HepG2 (cell line): ENCODE data around the gene ZNF627. TPM values are rescaled to one million over a fixed set of nuclear protein-coding genes. Genes with fewer than 3 reads are reported as not detected.

ENCODE experiments used
- AFF4 ChIP-seq: sonication (generic); formaldehyde crosslinking; IDR thresholded peaks from 2 replicates; pipeline ENCODE4 v1.4.0; 2020; ENCODE audit warnings: missing genetic modification reagents
- CBX1 ChIP-seq: IDR thresholded peaks from one replicate; pipeline ENCODE4 v1.6.1; 2016; ENCODE audit warnings: antibody characterized with exemption, low read depth
- CBX5 ChIP-seq: sonication (generic); formaldehyde crosslinking; IDR thresholded peaks from 2 replicates; pipeline ENCODE4 v1.4.0; 2020; ENCODE audit warnings: missing genetic modification reagents, borderline replicate concordance
- CENPX ChIP-seq: sonication (generic); formaldehyde crosslinking; IDR thresholded peaks from 2 replicates; pipeline ENCODE4 v1.9.0; 2021; ENCODE audit warnings: mild to moderate bottlenecking, missing genetic modification reagents, moderate library complexity
- HHEX ChIP-seq: IDR thresholded peaks from 2 replicates; pipeline ENCODE4 v1.6.1; 2016; ENCODE audit warnings: control low read depth
- MEIS2 ChIP-seq: sonication (generic); formaldehyde crosslinking; IDR thresholded peaks from 2 replicates; pipeline ENCODE4 v1.9.0; 2021; ENCODE audit warnings: mild to moderate bottlenecking, missing genetic modification reagents
- PBX2 ChIP-seq: IDR thresholded peaks from 2 replicates; pipeline ENCODE4 v1.6.1; 2016; ENCODE audit warnings: control low read depth
- PCBP1 ChIP-seq: fragments of 200-400 bp; formaldehyde crosslinking; IDR thresholded peaks from 2 replicates; pipeline ENCODE4 v1.6.1; 2017; ENCODE audit warnings: mild to moderate bottlenecking, low read depth, low read length, borderline replicate concordance
- SIX4 ChIP-seq: sonication (generic); formaldehyde crosslinking; IDR thresholded peaks from 2 replicates; pipeline ENCODE4 v1.4.0; 2020; ENCODE audit warnings: missing genetic modification reagents
- TIGD3 ChIP-seq: sonication (generic); formaldehyde crosslinking; IDR thresholded peaks from 2 replicates; pipeline ENCODE4 v1.5.1; 2020; ENCODE audit warnings: mild to moderate bottlenecking, missing genetic modification reagents, borderline replicate concordance
- TP53 ChIP-seq: sonication (generic); formaldehyde crosslinking; conservative IDR thresholded peaks from 2 replicates; pipeline ENCODE4 v1.4.0; 2020; ENCODE audit warnings: missing genetic modification reagents
- ZNF12 ChIP-seq: sonication (generic); formaldehyde crosslinking; IDR thresholded peaks from 2 replicates; pipeline ENCODE4 v1.5.0; 2020; ENCODE audit warnings: missing genetic modification reagents
- ZNF136 ChIP-seq: sonication (generic); formaldehyde crosslinking; IDR thresholded peaks from 2 replicates; pipeline ENCODE4 v1.8.1; 2022; ENCODE audit warnings: low read depth, mild to moderate bottlenecking, moderate library complexity, missing genetic modification reagents
- ZNF225 ChIP-seq: sonication (generic); formaldehyde crosslinking; IDR thresholded peaks from 2 replicates; pipeline ENCODE4 v1.4.0; 2020; ENCODE audit warnings: mild to moderate bottlenecking, missing genetic modification reagents
- ZNF260 ChIP-seq: sonication (generic); formaldehyde crosslinking; IDR thresholded peaks from 2 replicates; pipeline ENCODE4 v1.4.0; 2020; ENCODE audit warnings: missing genetic modification reagents, low read depth, mild to moderate bottlenecking, borderline replicate concordance
- ZNF317 ChIP-seq: sonication (generic); formaldehyde crosslinking; IDR thresholded peaks from 2 replicates; pipeline ENCODE4 v1.5.0; 2020; ENCODE audit warnings: mild to moderate bottlenecking, missing genetic modification reagents
- ZNF513 ChIP-seq: sonication (generic); formaldehyde crosslinking; conservative IDR thresholded peaks from 2 replicates; pipeline ENCODE4 v1.5.0; 2020; ENCODE audit warnings: missing genetic modification reagents
- ZNF562 ChIP-seq: sonication (generic); formaldehyde crosslinking; IDR thresholded peaks from 2 replicates; pipeline ENCODE4 v1.8.0; 2022; ENCODE audit warnings: missing genetic modification reagents, borderline replicate concordance
- ZNF619 ChIP-seq: sonication (generic); formaldehyde crosslinking; IDR thresholded peaks from 2 replicates; pipeline ENCODE4 v1.4.0; 2020; ENCODE audit warnings: mild to moderate bottlenecking, missing genetic modification reagents
- ZNF737 ChIP-seq: sonication (generic); formaldehyde crosslinking; IDR thresholded peaks from 2 replicates; pipeline ENCODE4 v1.5.0; 2020; ENCODE audit warnings: missing genetic modification reagents, mild to moderate bottlenecking, borderline replicate concordance
- ZNF790 ChIP-seq: sonication (generic); formaldehyde crosslinking; IDR thresholded peaks from 2 replicates; pipeline ENCODE4 v1.8.0; 2022; ENCODE audit warnings: missing genetic modification reagents, mild to moderate bottlenecking, borderline replicate concordance
- ZSCAN31 ChIP-seq: sonication (generic); formaldehyde crosslinking; IDR thresholded peaks from 2 replicates; pipeline ENCODE4 v1.5.0; 2020; ENCODE audit warnings: low read depth, mild to moderate bottlenecking, missing genetic modification reagents
- polyA plus RNA-seq, 8 experiments: library from polyadenylated mRNA; depleted of rRNA in 3 of 8; stranded (reverse) in 7 of 8; unstranded in 1 of 8; fragments of >200 nt; fragmentation: Illumina TruSeq in 4 of 8; extraction: Trizol in 4 of 8; gene quantifications; 2 replicates each; pipeline versions ENCODE4 v1.2.1 to v1.2.3, GENCODE V29; 2011 to 2016; ENCODE audit warnings: low read depth in 4 of 8, missing spikeins in 1 of 8, mixed read lengths in 1 of 8; ENCODE audit not compliant: insufficient read depth in 1 of 8
- total RNA-seq, 5 experiments: library from RNA; depleted of rRNA; stranded (reverse); fragments of >200 nt; fragmentation: Illumina TruSeq; extraction: Trizol; gene quantifications; 2 replicates each; pipeline ENCODE4 v1.2.3, GENCODE V29; 2016; ENCODE audit warnings: low read depth in 1 of 5

Gene ZNF627
- total and polyA plus RNA-seq, 2 of the 13 experiments (the other 11 are each of a cell fraction or from before 2014, with no cell fraction given): 4.2 to 12.7 TPM

GRCh38 chr19:11597202-11598102 lies at the start of gene ZNF627 (continued):
- no peak for TF ChIP-seq CENPX (CRISPR knock-in tag)
- peak; percentile 88; the same call in 1 of the 2 replicates for TF ChIP-seq ZNF260 (CRISPR knock-in tag)
- TF ChIP-seq ZNF562 (CRISPR knock-in tag): no peak
- peak; percentile 75; the same call in 1 of the 2 replicates for TF ChIP-seq ZNF619
- TF ChIP-seq ZNF225 (CRISPR knock-in tag): peak; percentile 74
- TF ChIP-seq ZNF136 (CRISPR knock-in tag): peak; percentile 92
- TF ChIP-seq TP53 (CRISPR knock-in tag): no peak
- TF ChIP-seq CBX5: 0 out of 2 replicates have a peak, but pooled peaks have one; percentile 21
- no peak for TF ChIP-seq MEIS2 (CRISPR knock-in tag)
- TF ChIP-seq ZNF790 (CRISPR knock-in tag): no peak
- TF ChIP-seq AFF4 (CRISPR knock-in tag): no peak
- peak; percentile 93; the same call in 1 of the 2 replicates for TF ChIP-seq ZSCAN31 (CRISPR knock-in tag)
- TF ChIP-seq ZNF737 (CRISPR knock-in tag): peak; percentile 36; the same call in 1 of the 2 replicates
- TF ChIP-seq SIX4: 0 out of 2 replicates have a peak, but pooled peaks have one; percentile 28
- TF ChIP-seq CBX1: no peak
- no peak for TF ChIP-seq PCBP1
- TF ChIP-seq PBX2 (CRISPR knock-in tag): peak; percentile 83
- no peak for TF ChIP-seq ZNF513
- TF ChIP-seq TIGD3: peak; percentile 66; the same call in 1 of the 2 replicates
- TF ChIP-seq ZNF317 (CRISPR knock-in tag): peak; percentile 85
- TF ChIP-seq HHEX (CRISPR knock-in tag): no peak
- TF ChIP-seq ZNF12 (CRISPR knock-in tag): 0 out of 2 replicates have a peak, but pooled peaks have one; percentile 13
